GM19239 (cell line): ENCODE results near the gene GRM4.

Experiments
- DNase-seq: peaks from one replicate; pipeline ENCODE4 v3.0.0; 2011; ENCODE audit warnings: low spot score; ENCODE audit not compliant: insufficient read length
- FAIRE-seq: peaks from 2 replicates; lab custom pipeline; 2011; peaks lifted over from hg19 to GRCh38; lab: Jason Lieb, UNC

Gene GRM4

GRCh38 chr6:34113532-34113931 is 32.4 kb downstream of the GRM4 start:
- no peak for FAIRE-seq
- DNase-seq: no peak

- no peak for DNase-seq
- no peak for FAIRE-seq
Measured at GRCh38 chr6:34112126-34112525, 33.8 kb downstream of the GRM4 start.

- DNase-seq (no peak), FAIRE-seq (no peak)
Measured at GRCh38 chr6:34110610-34111009, 35.3 kb downstream of the GRM4 start.

- no peak for FAIRE-seq
- no peak for DNase-seq
Measured at GRCh38 chr6:34108176-34108575, 37.7 kb downstream of the GRM4 start.

GRCh38 chr6:34106900-34107299 is 39.0 kb downstream of the GRM4 start:
- FAIRE-seq (no peak), DNase-seq (no peak)

- FAIRE-seq: no peak
- no peak for DNase-seq
Measured at GRCh38 chr6:34106421-34106820, 39.5 kb downstream of the GRM4 start.

- FAIRE-seq: no peak
- no peak for DNase-seq
Measured at GRCh38 chr6:34104628-34105027, 41.3 kb downstream of the GRM4 start.

- FAIRE-seq (no peak), DNase-seq (no peak)
Measured at GRCh38 chr6:34104186-34104585, 41.7 kb downstream of the GRM4 start.

- FAIRE-seq (no peak), DNase-seq (no peak)
Measured at GRCh38 chr6:34103321-34103720, 42.6 kb downstream of the GRM4 start.

- no peak for DNase-seq
- no peak for FAIRE-seq
Measured at GRCh38 chr6:34102696-34103095, 43.2 kb downstream of the GRM4 start.

GRCh38 chr6:34102099-34102656 is 43.7 kb downstream of the GRM4 start:
- DNase-seq: no peak
- no peak for FAIRE-seq

GRCh38 chr6:34100788-34101187 is 45.1 kb downstream of the GRM4 start:
- DNase-seq (no peak), FAIRE-seq (no peak)

GRCh38 chr6:34099878-34100277 is 46.0 kb downstream of the GRM4 start:
- DNase-seq: no peak
- FAIRE-seq: no peak

GRCh38 chr6:34098045-34098936 is 47.6 kb downstream of the GRM4 start:
- FAIRE-seq (no peak), DNase-seq (no peak)

GRCh38 chr6:34096814-34097213 is 49.1 kb downstream of the GRM4 start:
- DNase-seq (no peak), FAIRE-seq (no peak)

GRCh38 chr6:34096193-34096592 is 49.7 kb downstream of the GRM4 start:
- no peak for FAIRE-seq

GRCh38 chr6:34095741-34096140 is 50.1 kb downstream of the GRM4 start:
- DNase-seq: no peak
- FAIRE-seq: no peak

More at GRCh38 chr6:34096193-34096592, 49.7 kb downstream of the GRM4 start:
- DNase-seq: no peak

GRCh38 chr6:34095136-34095505 is 50.8 kb downstream of the GRM4 start:
- DNase-seq: no peak
- FAIRE-seq: no peak

GRCh38 chr6:34094474-34095135 is 51.3 kb downstream of the GRM4 start:
- FAIRE-seq: no peak
- DNase-seq: no peak

- DNase-seq (no peak), FAIRE-seq (no peak)
Measured at GRCh38 chr6:34093854-34094430, 51.9 kb downstream of the GRM4 start.

GRCh38 chr6:34093206-34093605 is 52.7 kb downstream of the GRM4 start:
- no peak for DNase-seq
- FAIRE-seq: no peak
